GM18858 (cell line): Measurements from ENCODE around the gene AKR1C2.
"Not testable (repeated sequence)": the region's sequence is repeated elsewhere in the genome, so short reads cannot be mapped to it uniquely, and the experiment has no call there.

ENCODE experiments used
- ATAC-seq: cut with Tn5 transposase; IDR thresholded peaks from one replicate; pipeline ENCODE4 v1.9.1; 2021; ENCODE audit not compliant: unreplicated experiment

The AKR1C2 gene

DNA sequence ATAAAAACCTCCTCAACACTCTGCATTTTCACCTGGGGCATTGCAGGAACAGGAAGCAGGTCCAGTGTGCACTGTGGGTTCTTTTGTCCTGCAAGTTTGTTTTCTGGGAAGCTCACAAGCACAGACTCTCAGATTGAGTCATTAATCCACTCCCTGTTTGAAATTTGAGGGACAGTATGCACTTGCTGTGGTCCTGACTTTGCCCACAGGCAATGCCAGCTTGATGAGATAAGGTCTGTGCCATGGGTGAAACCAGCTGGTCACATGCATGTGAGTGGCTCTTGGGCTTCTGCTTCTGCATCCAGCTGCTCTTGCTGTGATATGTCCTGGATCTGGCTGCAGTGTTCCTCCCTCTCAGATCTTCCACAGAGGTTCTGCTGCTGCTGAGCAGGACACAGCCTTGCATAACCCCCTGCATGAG is 21.8 kb upstream of the AKR1C2 start:
- ATAC-seq = not testable (repeated sequence)

GRCh38 chr10:5023177-5023805 is 19.6 kb upstream of the AKR1C2 start:
- no peak for ATAC-seq

- ATAC-seq = not testable (repeated sequence)
Observed at GRCh38 chr10:5021624-5022290, 18.1 kb upstream of the AKR1C2 start.

DNA sequence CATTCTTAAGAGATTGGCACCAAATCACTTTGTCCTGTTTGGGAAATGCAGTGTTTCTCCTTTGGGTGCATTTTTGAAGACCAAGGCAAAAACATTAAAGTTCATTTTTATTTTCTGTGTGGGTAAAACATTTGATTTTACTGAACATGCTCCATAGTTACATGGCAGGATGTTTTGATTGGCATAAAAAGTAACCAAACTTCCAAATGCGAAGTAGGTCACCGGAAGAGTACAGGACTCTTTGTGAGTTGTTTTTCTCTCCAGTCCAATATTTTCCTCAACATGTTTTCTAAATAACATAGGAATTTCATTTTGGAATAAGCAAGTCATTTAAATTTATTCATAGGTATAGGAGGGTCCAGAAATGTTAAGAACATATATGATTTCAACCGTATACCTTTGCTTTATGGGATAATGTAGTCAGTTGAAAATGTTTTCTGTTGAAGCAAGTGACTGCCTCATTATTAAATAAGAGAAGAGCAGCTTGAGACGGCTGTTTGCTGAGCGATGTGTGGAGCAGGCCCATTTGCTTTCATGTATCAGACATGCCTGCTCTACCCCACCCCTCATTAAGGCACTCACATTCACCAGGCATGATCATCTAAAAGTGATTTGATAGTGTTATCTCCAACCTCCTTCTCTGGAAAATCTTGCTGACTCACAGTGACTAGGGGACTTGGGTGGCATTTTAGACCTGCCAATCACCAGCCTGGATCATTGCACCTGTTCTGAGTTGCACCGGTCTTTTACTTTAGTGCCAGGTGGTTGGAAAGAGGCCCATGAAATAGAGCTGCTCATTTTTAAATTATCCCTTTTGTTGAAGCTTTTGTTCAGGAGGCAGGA is 16.3 kb upstream of the AKR1C2 start:
- ATAC-seq = not testable (repeated sequence)

GRCh38 chr10:5018671-5019277 is 15.1 kb upstream of the AKR1C2 start:
- ATAC-seq = not testable (repeated sequence)

DNA sequence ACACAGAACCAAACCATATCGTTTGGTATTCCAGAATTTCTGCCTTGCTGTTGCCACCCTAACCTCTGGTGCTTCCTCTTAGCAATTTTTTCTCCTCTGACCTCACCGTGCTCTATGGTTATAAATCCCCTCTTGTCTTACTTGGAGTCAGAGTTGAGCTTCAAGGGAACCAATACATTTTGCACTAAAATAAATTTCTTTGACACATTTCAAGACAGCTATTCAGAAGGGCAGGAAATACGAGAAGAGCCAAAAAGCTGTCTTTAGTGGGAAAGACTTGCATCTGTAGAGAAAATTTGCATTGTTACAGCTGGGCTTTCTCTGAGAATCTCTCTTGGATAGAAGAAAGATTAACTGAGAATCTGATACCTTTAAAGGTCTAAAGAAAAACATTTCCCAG is 14.5 kb upstream of the AKR1C2 start:
- no peak for ATAC-seq

- no peak for ATAC-seq
Observed at GRCh38 chr10:5014936-5015335, 11.3 kb upstream of the AKR1C2 start.

DNA sequence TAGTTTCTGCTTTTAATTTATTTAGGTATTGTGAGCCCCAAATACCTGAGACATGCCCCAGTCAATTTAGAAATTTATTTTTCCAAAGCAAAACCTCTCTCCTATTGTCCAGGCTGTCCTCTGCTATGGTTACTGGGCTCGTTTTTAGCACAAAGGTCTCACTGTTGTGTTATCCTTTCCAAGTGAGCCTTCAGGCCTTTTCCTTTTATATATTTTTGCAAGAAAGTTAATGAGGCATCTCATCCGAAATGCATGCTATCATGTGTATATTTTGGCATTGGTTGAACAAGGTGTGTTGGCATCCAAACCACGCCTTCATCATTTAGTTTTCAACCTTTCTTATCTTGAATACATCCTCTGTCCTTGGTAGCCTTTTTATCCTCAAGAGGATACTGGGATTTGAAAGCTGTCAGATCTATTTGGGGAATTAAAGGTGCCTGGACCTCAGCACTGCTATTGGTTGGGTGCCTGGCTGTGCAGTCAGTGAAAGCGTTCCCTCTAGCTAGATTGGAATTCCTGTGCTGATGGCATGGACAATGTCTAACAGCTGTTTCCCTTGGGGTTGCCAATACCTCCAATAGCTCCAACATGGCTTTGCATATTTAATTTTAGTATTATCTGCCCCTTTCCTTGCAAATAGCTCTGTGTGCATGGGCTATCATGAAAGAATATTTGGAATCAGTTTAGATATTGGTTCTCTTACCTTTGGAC is 10.7 kb upstream of the AKR1C2 start:
- not testable (repeated sequence) for ATAC-seq

DNA sequence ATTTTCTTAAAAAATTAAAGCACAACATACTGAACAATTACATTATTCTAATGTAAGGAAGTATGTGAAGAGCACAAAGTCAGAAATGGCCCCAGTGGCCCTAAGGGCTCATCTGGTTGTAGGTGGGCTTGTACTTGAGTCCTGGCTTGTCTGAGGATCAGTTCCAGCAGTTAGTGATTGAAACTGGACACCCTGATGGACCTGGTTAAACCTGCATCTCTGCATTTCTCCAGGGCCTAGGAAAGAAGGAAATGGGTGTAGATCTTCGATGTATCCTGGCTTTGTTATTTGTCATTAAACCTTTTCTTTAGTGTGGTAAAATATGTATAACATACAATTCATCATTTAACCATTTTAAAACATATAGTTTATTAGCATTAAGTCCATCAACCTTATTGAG is 9.7 kb upstream of the AKR1C2 start:
- ATAC-seq = no peak

DNA sequence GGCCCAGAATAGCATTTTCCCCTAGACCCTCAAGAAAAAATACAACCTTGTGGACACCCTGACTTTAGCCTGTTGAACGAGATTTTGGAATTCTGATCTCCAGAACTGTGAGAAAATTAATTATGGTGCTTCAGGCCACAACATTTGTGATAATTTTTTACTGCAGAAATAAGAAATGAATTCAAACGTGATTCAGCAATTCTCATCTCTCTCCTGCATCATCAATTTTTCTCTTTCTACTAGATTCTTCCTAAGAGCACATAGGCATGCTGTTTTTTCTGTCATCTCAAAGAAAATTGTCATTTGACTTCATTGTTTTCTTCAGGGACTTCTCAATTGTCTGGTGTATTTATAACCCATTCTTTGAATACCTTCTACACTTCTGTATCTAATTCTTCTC is 8.9 kb upstream of the AKR1C2 start:
- ATAC-seq = no peak

DNA sequence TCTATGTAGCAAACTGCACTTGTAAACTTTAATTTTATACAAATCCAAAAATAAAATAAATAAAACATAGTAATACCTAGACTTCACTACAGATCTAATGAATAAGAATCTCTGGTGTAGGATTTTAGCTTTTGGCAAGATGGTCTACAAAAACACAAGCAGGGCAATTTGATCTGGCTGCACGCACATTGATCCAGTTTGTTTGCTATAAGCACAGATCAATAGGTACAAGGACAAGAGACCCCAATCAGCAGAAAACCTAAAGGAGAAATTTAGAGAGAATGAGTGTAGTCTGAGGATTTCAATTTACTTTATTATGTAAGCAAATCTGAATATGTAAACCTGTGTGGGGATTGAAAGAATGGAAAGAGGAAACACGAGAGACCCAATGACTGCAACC is 7.7 kb upstream of the AKR1C2 start:
- ATAC-seq = not testable (repeated sequence)

DNA sequence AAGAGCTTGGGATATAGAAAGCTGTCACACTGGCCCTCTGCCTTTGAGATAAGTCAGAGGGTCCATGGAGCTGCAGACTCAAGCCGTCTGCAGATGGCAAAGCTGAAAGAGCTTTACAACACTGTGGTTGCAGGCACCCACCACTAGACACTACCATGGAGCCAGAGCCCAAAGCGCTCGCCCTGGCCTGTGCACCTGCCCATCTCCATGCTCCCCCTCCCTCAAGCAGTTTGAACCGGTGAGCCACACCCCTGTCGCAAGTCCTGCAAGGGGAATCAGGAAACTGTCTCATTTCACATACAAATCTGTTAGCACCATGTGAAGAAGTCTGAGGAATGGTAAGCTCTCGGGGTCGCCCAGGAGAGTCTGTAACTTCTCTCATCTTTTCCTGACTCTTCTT is 6.4 kb upstream of the AKR1C2 start:
- not testable (repeated sequence) for ATAC-seq

GRCh38 chr10:5008857-5009548 is 5.3 kb upstream of the AKR1C2 start:
- ATAC-seq = not testable (repeated sequence)

DNA sequence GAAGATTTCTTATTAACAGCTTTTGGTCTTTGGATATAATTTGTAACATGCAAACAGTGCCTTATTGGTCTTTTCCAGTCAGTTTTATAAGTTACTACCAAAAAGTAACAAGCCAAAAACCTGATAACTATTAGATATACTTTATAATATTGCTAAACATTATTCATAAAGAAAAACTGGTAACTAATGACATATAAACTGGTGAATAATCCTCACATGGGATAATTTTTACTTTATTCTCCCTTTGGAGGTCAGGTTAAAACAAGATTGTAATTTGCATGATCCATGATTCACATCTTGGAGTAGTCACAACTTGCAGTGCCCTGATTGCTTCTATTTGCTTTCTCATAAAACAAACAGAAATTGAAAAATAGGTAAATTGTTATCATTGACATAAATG is 844 bp upstream of the AKR1C2 start:
- not testable (repeated sequence) for ATAC-seq

GRCh38 chr10:5004030-5004385 is 351 bp upstream of the AKR1C2 start:
- ATAC-seq = not testable (repeated sequence)

GRCh38 chr10:5002013-5002727 is 1.5 kb downstream of the AKR1C2 start:
- no peak for ATAC-seq

- ATAC-seq = no peak
Observed at GRCh38 chr10:4998671-4999070, 5.0 kb downstream of the AKR1C2 start.

- not testable (repeated sequence) for ATAC-seq
Observed at GRCh38 chr10:4994260-4994659, 9.4 kb downstream of the AKR1C2 start.

GRCh38 chr10:4992564-4992963 is 11.1 kb downstream of the AKR1C2 start:
- not testable (repeated sequence) for ATAC-seq

DNA sequence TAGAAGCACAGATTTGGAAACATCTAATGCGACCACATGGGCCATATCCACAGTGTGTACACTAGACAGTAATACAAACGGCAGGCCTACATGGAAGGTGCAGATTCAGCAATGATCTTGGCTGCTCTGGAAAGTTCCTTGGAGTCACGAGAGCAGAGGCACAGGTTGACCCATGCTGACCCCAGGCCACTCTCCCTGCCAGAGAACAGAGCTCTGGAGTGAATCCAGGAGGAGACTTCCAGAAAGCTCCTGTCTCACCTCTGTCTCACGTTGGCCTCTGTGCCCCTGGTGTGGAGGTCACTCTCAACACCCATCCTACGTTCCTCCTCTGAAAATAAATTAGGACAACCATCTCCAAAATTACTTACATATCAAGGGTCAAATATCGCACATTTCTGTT is 12.2 kb downstream of the AKR1C2 start:
- ATAC-seq = not testable (repeated sequence)
